K562 (cell line): ENCODE data around the gene TM7SF2. TPM values are rescaled to one million over a fixed set of nuclear protein-coding genes. Genes with fewer than 3 reads are reported as not detected.

Source experiments
- C11orf30 ChIP-seq: fragments of 450-650 bp; IDR thresholded peaks from 2 replicates; pipeline ENCODE4 v1.6.1; 2016; ENCODE audit warnings: low read depth, mild to moderate bottlenecking
- CLOCK ChIP-seq: fragments of 250-450 bp; sonication (Bioruptor Pico); IDR thresholded peaks from 2 replicates; pipeline ENCODE4 v1.4.0; 2020; ENCODE audit warnings: mild to moderate bottlenecking, moderate library complexity, borderline replicate concordance
- FOXA3 ChIP-seq, 2 experiments: fragments of 450-650 bp in 1 of 2; sonication (generic) in 1 of 2; formaldehyde crosslinking; IDR thresholded peaks in 1 of 2; conservative IDR thresholded peaks in 1 of 2; 2 replicates each; pipeline versions ENCODE4 v1.4.0 to v1.8.0; 2020 to 2022; ENCODE audit warnings: mild to moderate bottlenecking in 2 of 2, missing genetic modification reagents in 1 of 2
- FOXP1 ChIP-seq: sonication (generic); formaldehyde crosslinking; IDR thresholded peaks from 2 replicates; pipeline ENCODE4 v1.8.0; 2022; ENCODE audit warnings: mild to moderate bottlenecking, missing genetic modification reagents
- GABPA ChIP-seq: fragments of 200-800 bp; sonication (Bioruptor generic); conservative IDR thresholded peaks from 2 replicates; pipeline ENCODE4 v1.6.1; 2016; ENCODE audit warnings: low read depth, missing genetic modification characterization, missing compliant biosample characterization
- JUNB ChIP-seq: fragments of 450-650 bp; formaldehyde crosslinking; conservative IDR thresholded peaks from 2 replicates; pipeline ENCODE4 v1.4.0; 2020; ENCODE audit warnings: mild to moderate bottlenecking
- KLF10 ChIP-seq: fragments of 250-450 bp; sonication (Bioruptor Pico); IDR thresholded peaks from 2 replicates; pipeline ENCODE4 v1.6.1; 2021; ENCODE audit warnings: matching md5 sums
- MECOM ChIP-seq: fragments of 250-450 bp; sonication (Bioruptor Pico); IDR thresholded peaks from 2 replicates; pipeline ENCODE4 v1.8.0; 2022; ENCODE audit warnings: inconsistent platforms
- NFIC ChIP-seq: fragments of 450-650 bp; IDR thresholded peaks from 2 replicates; pipeline ENCODE4 v1.6.1; 2017; ENCODE audit warnings: mild to moderate bottlenecking, inconsistent platforms
- NR2C2 ChIP-seq, 2 experiments: fragments of 200-800 bp in 1 of 2; sonication (Bioruptor generic) in 1 of 2; sonication (generic) in 1 of 2; formaldehyde crosslinking in 1 of 2; IDR thresholded peaks; 2 replicates each; pipeline versions ENCODE4 v1.6.1 to v1.8.0; 2016 to 2022; ENCODE audit warnings: mild to moderate bottlenecking in 1 of 2, missing compliant biosample characterization in 1 of 2, missing genetic modification characterization in 1 of 2, missing genetic modification reagents in 1 of 2
- POLR3G ChIP-seq: IDR thresholded peaks from 2 replicates; pipeline ENCODE4 v1.6.1; 2011; ENCODE audit not compliant: insufficient read length, insufficient replicate concordance; ENCODE audit errors: extremely low read depth
- SIN3A ChIP-seq, 2 experiments: fragments of 150-350 bp in 1 of 2; IDR thresholded peaks; 2 replicates each; pipeline ENCODE4 v1.6.1; 2011 to 2016; ENCODE audit warnings: borderline replicate concordance in 2 of 2, low read depth in 2 of 2, low read length in 2 of 2, mild to moderate bottlenecking in 2 of 2, moderate library complexity in 2 of 2; ENCODE audit not compliant: control insufficient read depth in 1 of 2
- TAL1 ChIP-seq: fragments of 450-650 bp; IDR thresholded peaks from 2 replicates; pipeline ENCODE4 v1.6.1; 2016; ENCODE audit warnings: mild to moderate bottlenecking
- TCF7L2 ChIP-seq: fragments of 150-350 bp; IDR thresholded peaks from 2 replicates; pipeline ENCODE4 v1.6.1; 2016; ENCODE audit warnings: low read depth, mild to moderate bottlenecking, low read length, moderate library complexity
- TOE1 ChIP-seq, 2 experiments: fragments of 450-650 bp in 1 of 2; sonication (generic) in 1 of 2; formaldehyde crosslinking in 1 of 2; IDR thresholded peaks; 2 replicates each; pipeline versions ENCODE4 v1.7.1 to v1.8.0; 2016 to 2022; ENCODE audit warnings: borderline replicate concordance in 2 of 2, mild to moderate bottlenecking in 2 of 2, antibody characterized with exemption in 1 of 2, inconsistent platforms in 1 of 2, low read depth in 1 of 2, missing genetic modification reagents in 1 of 2, moderate library complexity in 1 of 2
- ZBTB1 ChIP-seq: sonication (generic); formaldehyde crosslinking; IDR thresholded peaks from 2 replicates; pipeline ENCODE4 v1.8.1; 2023; ENCODE audit warnings: missing genetic modification reagents, low read depth, mild to moderate bottlenecking, borderline replicate concordance
- ZFP30 ChIP-seq: fragments of 250-450 bp; sonication (Bioruptor Pico); IDR thresholded peaks from 2 replicates; pipeline ENCODE4 v1.8.0; 2022; ENCODE audit warnings: moderate library complexity, mild to moderate bottlenecking, inconsistent platforms, borderline replicate concordance
- polyA plus RNA-seq, 8 experiments: library from polyadenylated mRNA; depleted of rRNA in 4 of 8; stranded (reverse) in 5 of 8; unstranded in 3 of 8; fragments of >200 nt; fragmentation: Nextera tagmentation in 2 of 8; fragmentation: Illumina TruSeq in 1 of 8; extraction: Ambion mirVana in 2 of 8; extraction: Trizol in 1 of 8; gene quantifications; 2 replicates each; pipeline versions ENCODE4 v1.2.1 to v1.2.3, GENCODE V29; 2011 to 2014; ENCODE audit warnings: inconsistent platforms in 1 of 8, missing spikeins in 1 of 8
- total RNA-seq, 7 experiments: library from RNA; depleted of rRNA in 6 of 7; stranded (reverse); fragments of >200 nt in 6 of 7; fragmentation: Illumina TruSeq in 2 of 7; extraction: Trizol in 2 of 7; gene quantifications; 2 replicates each; pipeline versions ENCODE4 v1.2.1 to v1.2.3, GENCODE V29; 2011 to 2021; ENCODE audit warnings: low replicate concordance in 1 of 7
- TF ChIP-seq, protein P1 (sequence below): fragments of 250-450 bp; sonication (Bioruptor Pico); IDR thresholded peaks from 2 replicates; pipeline ENCODE4 v1.4.0; 2020
- TF ChIP-seq, protein P2 (sequence below), 2 experiments: fragments of 450-650 bp in 1 of 2; sonication (generic) in 1 of 2; formaldehyde crosslinking; conservative IDR thresholded peaks; 2 replicates each; pipeline versions ENCODE4 v1.4.0 to v1.8.1; 2020 to 2022; ENCODE audit warnings: mild to moderate bottlenecking in 1 of 2, missing genetic modification reagents in 1 of 2
- TF ChIP-seq, protein P3 (sequence below): fragments of 450-650 bp; formaldehyde crosslinking; conservative IDR thresholded peaks from 2 replicates; pipeline ENCODE4 v1.4.0; 2022; ENCODE audit warnings: mild to moderate bottlenecking, missing genetic modification characterization
- TF ChIP-seq, protein P4 (sequence below): sonication (generic); formaldehyde crosslinking; IDR thresholded peaks from 2 replicates; pipeline ENCODE4 v1.9.0; 2022; ENCODE audit warnings: mild to moderate bottlenecking, missing genetic modification reagents

The TM7SF2 gene
- total and polyA plus RNA-seq, 9 of the 15 experiments (the other 6 are each of a cell fraction or from before 2014, with no cell fraction given), result 1.2 to 22.0 (median 14.3) TPM

DNA sequence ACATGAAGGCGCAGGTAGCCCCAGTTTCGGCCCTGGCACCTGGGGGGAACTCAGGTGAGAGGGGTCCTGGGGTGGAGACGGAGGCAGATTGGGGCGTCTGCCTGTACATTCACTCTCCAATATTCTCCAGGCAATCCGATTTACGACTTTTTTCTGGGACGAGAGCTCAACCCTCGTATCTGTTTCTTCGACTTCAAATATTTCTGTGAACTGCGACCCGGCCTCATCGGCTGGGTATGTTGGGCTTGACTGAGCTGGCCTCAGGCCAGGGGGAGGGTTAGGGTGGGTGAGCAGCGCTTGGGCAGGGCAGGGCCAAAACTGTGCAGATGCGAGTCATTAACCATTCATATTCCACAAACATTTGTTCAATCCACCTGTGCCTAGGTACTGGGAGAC is 1.7 kb downstream of the TM7SF2 start (continued):
- TF ChIP-seq, protein P1, sequence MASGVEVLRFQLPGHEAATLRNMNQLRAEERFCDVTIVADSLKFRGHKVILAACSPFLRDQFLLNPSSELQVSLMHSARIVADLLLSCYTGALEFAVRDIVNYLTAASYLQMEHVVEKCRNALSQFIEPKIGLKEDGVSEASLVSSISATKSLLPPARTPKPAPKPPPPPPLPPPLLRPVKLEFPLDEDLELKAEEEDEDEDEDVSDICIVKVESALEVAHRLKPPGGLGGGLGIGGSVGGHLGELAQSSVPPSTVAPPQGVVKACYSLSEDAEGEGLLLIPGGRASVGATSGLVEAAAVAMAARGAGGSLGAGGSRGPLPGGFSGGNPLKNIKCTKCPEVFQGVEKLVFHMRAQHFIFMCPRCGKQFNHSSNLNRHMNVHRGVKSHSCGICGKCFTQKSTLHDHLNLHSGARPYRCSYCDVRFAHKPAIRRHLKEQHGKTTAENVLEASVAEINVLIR (CRISPR knock-in tag), result no peak
- TF ChIP-seq MECOM (CRISPR knock-in tag), result no peak
- TF ChIP-seq FOXA3 (CRISPR knock-in tag; conservative IDR thresholded peaks at IDR 0.05 in 1 of 2, IDR thresholded peaks at IDR 0.05 in 1 of 2), result 0 out of 4 replicates have a peak, but pooled peaks of 1 of the 2 experiments have one; percentile 26
- TF ChIP-seq GABPA (tag), result no peak; the same call in 1 of the 2 replicates
- no peak for TF ChIP-seq ZFP30 (CRISPR knock-in tag)
- no peak for TF ChIP-seq CLOCK (CRISPR knock-in tag)
- TF ChIP-seq KLF10 (CRISPR knock-in tag), result no peak
- no peak for TF ChIP-seq POLR3G
- no peak for TF ChIP-seq JUNB (CRISPR knock-in tag)
- TF ChIP-seq, protein P2, sequence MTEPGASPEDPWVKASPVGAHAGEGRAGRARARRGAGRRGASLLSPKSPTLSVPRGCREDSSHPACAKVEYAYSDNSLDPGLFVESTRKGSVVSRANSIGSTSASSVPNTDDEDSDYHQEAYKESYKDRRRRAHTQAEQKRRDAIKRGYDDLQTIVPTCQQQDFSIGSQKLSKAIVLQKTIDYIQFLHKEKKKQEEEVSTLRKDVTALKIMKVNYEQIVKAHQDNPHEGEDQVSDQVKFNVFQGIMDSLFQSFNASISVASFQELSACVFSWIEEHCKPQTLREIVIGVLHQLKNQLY (CRISPR knock-in tag; conservative IDR thresholded peaks at IDR 0.05), result no peak
- no peak for TF ChIP-seq TCF7L2
- no peak for TF ChIP-seq TOE1 (IDR thresholded peaks at IDR 0.05; ENCODE audit: borderline replicate concordance)
- TF ChIP-seq TOE1 (CRISPR knock-in tag; IDR thresholded peaks at IDR 0.05; ENCODE audit: borderline replicate concordance, low read depth), result no peak
- TF ChIP-seq FOXP1 (CRISPR knock-in tag), result peak; percentile 62; the same call in 1 of the 2 replicates
- TF ChIP-seq SIN3A (IDR thresholded peaks at IDR 0.05; ENCODE audit: borderline replicate concordance in 2 of 2, control insufficient read depth in 1 of 2, low read depth in 2 of 2, low read length in 2 of 2), result no peak
- TF ChIP-seq NFIC, result peak; percentile 61
- TF ChIP-seq, protein P3, sequence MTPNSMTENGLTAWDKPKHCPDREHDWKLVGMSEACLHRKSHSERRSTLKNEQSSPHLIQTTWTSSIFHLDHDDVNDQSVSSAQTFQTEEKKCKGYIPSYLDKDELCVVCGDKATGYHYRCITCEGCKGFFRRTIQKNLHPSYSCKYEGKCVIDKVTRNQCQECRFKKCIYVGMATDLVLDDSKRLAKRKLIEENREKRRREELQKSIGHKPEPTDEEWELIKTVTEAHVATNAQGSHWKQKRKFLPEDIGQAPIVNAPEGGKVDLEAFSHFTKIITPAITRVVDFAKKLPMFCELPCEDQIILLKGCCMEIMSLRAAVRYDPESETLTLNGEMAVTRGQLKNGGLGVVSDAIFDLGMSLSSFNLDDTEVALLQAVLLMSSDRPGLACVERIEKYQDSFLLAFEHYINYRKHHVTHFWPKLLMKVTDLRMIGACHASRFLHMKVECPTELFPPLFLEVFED, result no peak
- TF ChIP-seq ZBTB1 (CRISPR knock-in tag), result no peak
- TF ChIP-seq NR2C2 (CRISPR knock-in tag; IDR thresholded peaks at IDR 0.05), result no peak
- TF ChIP-seq NR2C2 (tag; IDR thresholded peaks at IDR 0.05), result no peak
- TF ChIP-seq TAL1, result no peak
- TF ChIP-seq, protein P4, sequence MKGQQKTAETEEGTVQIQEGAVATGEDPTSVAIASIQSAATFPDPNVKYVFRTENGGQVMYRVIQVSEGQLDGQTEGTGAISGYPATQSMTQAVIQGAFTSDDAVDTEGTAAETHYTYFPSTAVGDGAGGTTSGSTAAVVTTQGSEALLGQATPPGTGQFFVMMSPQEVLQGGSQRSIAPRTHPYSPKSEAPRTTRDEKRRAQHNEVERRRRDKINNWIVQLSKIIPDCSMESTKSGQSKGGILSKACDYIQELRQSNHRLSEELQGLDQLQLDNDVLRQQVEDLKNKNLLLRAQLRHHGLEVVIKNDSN (CRISPR knock-in tag), result peak; percentile 28; the same call in 1 of the 2 replicates
- no peak for TF ChIP-seq C11orf30
